Activated naive CD4-positive, alpha-beta T cell treated with anti-CD3 and anti-CD28 coated beads, Interleukin-2, amount 50 U/mL, for 24 hours (primary cell): ENCODE results near the gene OR14J1.
"Not testable (repeated sequence)": the region's sequence is repeated elsewhere in the genome, so short reads cannot be mapped to it uniquely, and the experiment has no call there.

Experiments used
- H3K27ac Mint-ChIP-seq: one replicate; pipeline ENCODE4 v1.8.0; 2021; ENCODE audit warnings: mild to moderate bottlenecking, mixed read lengths
- H3K27me3 Mint-ChIP-seq: one replicate; pipeline ENCODE4 v1.8.0; 2021; ENCODE audit warnings: mixed read lengths
- H3K36me3 Mint-ChIP-seq: one replicate; pipeline ENCODE4 v1.8.0; 2021; ENCODE audit warnings: mixed read lengths
- H3K4me1 Mint-ChIP-seq: one replicate; pipeline ENCODE4 v1.8.0; 2021; ENCODE audit warnings: mixed read lengths
- H3K4me3 Mint-ChIP-seq: one replicate; pipeline ENCODE4 v1.8.0; 2021; ENCODE audit warnings: mild to moderate bottlenecking, mixed read lengths
- H3K9me3 Mint-ChIP-seq: one replicate; pipeline ENCODE4 v1.8.0; 2021; ENCODE audit warnings: mixed read lengths

The OR14J1 gene, protein sequence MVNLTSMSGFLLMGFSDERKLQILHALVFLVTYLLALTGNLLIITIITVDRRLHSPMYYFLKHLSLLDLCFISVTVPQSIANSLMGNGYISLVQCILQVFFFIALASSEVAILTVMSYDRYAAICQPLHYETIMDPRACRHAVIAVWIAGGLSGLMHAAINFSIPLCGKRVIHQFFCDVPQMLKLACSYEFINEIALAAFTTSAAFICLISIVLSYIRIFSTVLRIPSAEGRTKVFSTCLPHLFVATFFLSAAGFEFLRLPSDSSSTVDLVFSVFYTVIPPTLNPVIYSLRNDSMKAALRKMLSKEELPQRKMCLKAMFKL

DNA sequence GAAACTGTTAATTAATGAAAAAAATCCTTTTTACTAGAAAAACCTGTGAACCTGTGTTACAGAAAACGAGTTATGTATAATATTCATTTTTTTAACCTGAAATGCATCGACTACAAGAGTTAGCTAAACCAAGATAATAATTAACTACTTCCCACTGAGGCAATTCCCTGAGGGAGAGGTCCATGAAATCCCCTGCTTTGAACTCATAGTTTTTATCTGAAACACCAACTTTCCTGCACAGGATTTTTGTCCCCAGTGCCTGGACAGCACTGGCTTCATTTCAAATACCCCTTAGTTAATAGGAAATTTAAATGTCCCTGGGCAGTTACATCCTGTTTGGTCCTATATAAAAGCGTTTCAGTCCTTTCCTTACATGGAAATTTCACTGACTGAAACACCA lies at the start of gene OR14J1:
Gene OR14J1 (plus strand): TSS at position 386 of the 400 bp plus-strand sequence. CDS start 4,989 bp downstream, outside the sequence.
- no peaks in the 10 kb centered on the region for H3K4me1 Mint-ChIP-seq
- no peak within 1 kb of the TSS for H3K4me3 Mint-ChIP-seq
- H3K9me3 Mint-ChIP-seq: peaks cover 5% of the 10 kb centered on the region
- H3K27me3 Mint-ChIP-seq: peaks cover 24% of the 10 kb centered on the region
- no peak within 1 kb of the TSS for H3K27ac Mint-ChIP-seq
- no peaks in the 10 kb centered on the region for H3K36me3 Mint-ChIP-seq

DNA sequence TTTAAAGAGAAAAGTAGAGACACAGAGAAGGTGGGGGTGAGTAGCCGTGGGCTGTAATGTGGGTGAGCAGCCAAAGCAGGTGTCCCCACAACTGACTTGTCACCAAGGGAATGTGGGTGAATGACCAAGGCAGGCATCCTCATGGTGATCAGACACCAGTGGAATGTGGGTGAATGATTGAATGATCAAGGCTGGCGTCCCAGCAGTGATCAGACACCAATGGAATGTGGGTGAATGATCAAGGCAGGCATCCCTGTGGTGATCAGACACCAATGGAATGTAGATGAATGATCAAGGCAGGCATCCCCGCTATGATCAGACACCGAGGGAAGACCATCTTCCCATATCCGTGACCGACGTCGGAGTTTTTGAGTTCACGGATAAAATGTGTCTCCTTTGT lies 49.8 kb upstream of the OR14J1 start:
- H3K27ac Mint-ChIP-seq: no peak overlapping the region
- H3K36me3 Mint-ChIP-seq: no peaks in the 10 kb centered on the region
- H3K9me3 Mint-ChIP-seq: peaks cover 34% of the 10 kb centered on the region
- no peaks in the 10 kb centered on the region for H3K4me1 Mint-ChIP-seq
- no peak overlapping the region for H3K4me3 Mint-ChIP-seq
- H3K27me3 Mint-ChIP-seq: peaks cover 17% of the 10 kb centered on the region

DNA sequence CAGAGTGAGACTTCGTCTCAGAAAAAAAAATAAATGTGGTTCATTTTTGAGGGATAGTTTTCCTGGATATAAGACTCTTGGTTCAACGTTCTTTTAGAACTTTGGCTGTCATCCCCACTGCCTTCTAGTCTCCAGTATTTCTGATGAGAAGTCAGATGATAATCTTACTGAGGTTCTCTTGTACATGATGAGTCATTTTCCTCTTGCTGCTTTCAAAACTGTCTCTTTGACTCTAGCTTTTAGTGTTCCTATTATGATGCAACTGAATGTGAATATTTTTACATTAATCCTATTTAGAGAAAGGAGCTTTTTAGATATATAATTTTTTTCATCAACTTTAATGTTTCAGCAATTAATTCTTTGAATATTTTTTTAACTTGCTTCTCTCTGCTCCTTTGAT lies 46.0 kb upstream of the OR14J1 start:
- H3K4me1 Mint-ChIP-seq: no peaks in the 10 kb centered on the region
- no peak overlapping the region for H3K27ac Mint-ChIP-seq
- H3K36me3 Mint-ChIP-seq: no peaks in the 10 kb centered on the region
- peaks cover 9% of the 10 kb centered on the region for H3K27me3 Mint-ChIP-seq
- no peak overlapping the region for H3K4me3 Mint-ChIP-seq
- peaks cover 34% of the 10 kb centered on the region for H3K9me3 Mint-ChIP-seq

DNA sequence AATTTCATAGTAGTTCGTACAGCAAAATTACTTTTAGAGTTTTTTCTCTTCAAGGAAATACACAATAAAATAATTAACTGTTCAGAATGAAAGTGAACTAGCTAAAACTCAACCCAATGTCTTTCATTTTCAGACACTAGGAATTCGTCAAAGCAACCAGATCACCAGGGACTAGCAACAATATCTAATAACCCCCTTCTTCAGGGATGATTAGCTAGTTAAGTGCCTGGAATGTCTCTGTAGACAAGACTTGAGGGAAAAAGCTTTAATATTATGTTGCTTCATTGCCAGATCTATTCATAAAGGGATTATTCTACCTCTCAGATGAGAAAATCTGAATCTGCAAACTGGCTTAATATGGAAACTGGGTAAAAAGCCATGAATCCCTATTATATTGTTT lies 41.8 kb upstream of the OR14J1 start:
- Mint-ChIP-seq H3K4me3 (no peak overlapping the region), H3K36me3 (no peaks in the 10 kb centered on the region), H3K27me3 (peaks cover 8% of the 10 kb centered on the region), H3K9me3 (peaks cover 13% of the 10 kb centered on the region), H3K4me1 (no peaks in the 10 kb centered on the region), H3K27ac (no peak overlapping the region)

DNA sequence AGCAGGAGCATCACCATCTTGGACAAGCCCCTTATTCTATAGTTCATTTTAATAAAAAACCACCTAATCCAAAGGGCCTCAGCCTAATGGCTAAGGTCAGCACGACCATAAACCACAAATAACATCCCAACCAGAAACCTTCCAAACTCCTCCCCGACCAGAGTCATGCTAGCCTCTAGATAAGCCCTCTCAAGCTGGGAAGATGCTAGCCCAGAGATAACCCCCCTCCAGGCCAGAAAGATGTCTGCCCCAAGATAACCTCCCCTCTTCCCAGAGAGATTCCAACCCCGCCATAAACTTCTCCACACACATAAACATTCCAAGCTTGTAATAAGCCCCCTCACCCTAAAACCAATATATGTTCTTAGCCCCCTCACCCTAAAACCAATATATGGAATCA lies 38.5 kb upstream of the OR14J1 start:
- no peak overlapping the region for H3K4me3 Mint-ChIP-seq
- H3K4me1 Mint-ChIP-seq: no peaks in the 10 kb centered on the region
- no peak overlapping the region for H3K27ac Mint-ChIP-seq
- H3K27me3 Mint-ChIP-seq: peaks cover 20% of the 10 kb centered on the region
- H3K9me3 Mint-ChIP-seq: no peaks in the 10 kb centered on the region
- H3K36me3 Mint-ChIP-seq: no peaks in the 10 kb centered on the region

DNA sequence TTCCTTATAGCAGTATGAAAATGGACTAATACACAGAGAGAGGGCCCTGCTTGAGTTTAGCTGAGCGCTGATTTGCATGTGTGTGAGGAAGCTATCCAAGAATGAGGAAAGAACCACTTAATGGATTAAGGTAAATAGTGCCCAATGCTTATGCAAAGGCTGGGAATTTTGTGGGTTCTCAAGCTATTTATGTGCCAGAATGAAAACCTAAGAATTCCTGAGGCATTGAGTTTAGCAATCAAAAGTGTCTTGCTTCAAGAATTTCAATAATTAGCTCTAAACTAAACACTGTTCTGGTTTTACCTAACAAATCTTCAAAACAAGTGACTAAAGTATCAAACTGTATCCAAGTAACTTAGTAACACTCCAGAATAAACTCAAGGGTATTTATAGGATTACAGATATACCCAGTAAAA lies 7.0 kb upstream of the OR14J1 start:
- H3K4me3 Mint-ChIP-seq: no peak overlapping the region

DNA sequence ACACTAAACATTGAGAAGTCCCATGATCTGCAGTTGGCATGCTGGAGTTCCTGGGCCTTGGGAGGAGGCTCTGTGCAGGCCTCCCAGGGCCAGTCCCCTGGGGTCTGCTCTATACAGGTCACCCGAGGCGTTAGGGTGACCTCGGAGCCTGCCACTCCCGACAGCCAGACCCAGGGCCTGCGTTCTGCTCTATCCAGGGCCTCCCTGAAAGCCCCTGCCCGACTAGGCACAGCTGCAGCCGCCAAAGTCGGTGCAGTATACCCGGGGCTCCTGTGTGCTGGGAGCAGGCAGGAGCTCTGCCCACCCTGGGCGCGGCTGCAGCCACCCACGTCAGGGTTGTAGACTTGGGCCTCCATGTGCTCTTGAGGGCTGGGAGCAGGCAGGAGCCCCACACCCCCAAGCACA lies 6.3 kb upstream of the OR14J1 start:
- Mint-ChIP-seq H3K4me1 (no peaks in the 10 kb centered on the region), H3K36me3 (no peaks in the 10 kb centered on the region), H3K4me3 (no peak overlapping the region), H3K27me3 (peaks cover 15% of the 10 kb centered on the region), H3K9me3 (no peaks in the 10 kb centered on the region), H3K27ac (no peak overlapping the region)

More for the DNA sequence above, 7.0 kb upstream of the OR14J1 start:
- Mint-ChIP-seq H3K9me3 (no peaks in the 10 kb centered on the region), H3K27ac (no peak overlapping the region), H3K4me1 (no peaks in the 10 kb centered on the region), H3K36me3 (no peaks in the 10 kb centered on the region), H3K27me3 (peaks cover 16% of the 10 kb centered on the region)

DNA sequence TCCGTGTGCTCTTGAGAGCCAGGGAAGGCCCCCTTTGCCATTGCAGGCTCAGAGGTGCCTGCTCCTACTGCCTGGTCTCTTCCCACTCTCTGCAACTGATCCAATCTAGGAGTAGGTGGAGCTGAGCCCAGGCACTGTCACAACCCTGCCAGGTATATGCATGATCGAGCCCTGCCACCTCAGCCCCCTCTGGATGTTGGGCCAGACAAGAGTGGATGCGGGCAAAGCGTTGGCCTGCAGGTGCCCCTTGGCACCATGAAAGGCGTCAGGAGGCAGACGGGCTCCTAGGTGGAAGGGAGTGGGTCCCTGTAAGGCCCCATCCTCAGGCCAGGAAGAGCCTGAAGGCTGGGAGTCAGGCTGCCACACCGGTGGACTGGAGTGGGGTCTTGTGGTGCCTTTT lies 5.9 kb upstream of the OR14J1 start:
- peaks cover 14% of the 10 kb centered on the region for H3K27me3 Mint-ChIP-seq

DNA sequence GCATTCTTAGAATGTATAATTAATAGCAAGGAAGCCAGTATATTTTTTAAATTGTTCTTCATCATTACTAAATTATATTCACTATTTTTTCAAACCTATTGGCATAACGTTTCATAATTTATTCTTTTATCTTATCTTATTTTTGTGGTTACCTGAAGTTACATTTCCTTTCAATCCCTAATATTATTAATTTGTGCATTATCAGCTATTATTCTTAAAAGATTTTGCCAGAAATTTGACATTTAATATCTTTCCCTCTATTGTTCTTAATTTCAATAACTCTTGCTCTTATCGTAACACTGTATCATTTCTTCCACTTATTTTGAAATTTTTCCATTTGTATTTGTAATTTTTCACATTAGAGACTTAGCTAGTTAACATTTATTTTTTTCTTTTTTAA lies 18.4 kb downstream of the OR14J1 start:
- no peak overlapping the region for H3K4me3 Mint-ChIP-seq
- no peaks in the 10 kb centered on the region for H3K36me3 Mint-ChIP-seq
- no peaks in the 10 kb centered on the region for H3K9me3 Mint-ChIP-seq
- H3K4me1 Mint-ChIP-seq: no peaks in the 10 kb centered on the region
- peaks cover 27% of the 10 kb centered on the region for H3K27me3 Mint-ChIP-seq
- no peak overlapping the region for H3K27ac Mint-ChIP-seq

More for the DNA sequence above, 5.9 kb upstream of the OR14J1 start:
- no peaks in the 10 kb centered on the region for H3K9me3 Mint-ChIP-seq
- no peaks in the 10 kb centered on the region for H3K36me3 Mint-ChIP-seq
- H3K4me1 Mint-ChIP-seq: no peaks in the 10 kb centered on the region
- H3K27ac Mint-ChIP-seq: no peak overlapping the region
- no peak overlapping the region for H3K4me3 Mint-ChIP-seq

DNA sequence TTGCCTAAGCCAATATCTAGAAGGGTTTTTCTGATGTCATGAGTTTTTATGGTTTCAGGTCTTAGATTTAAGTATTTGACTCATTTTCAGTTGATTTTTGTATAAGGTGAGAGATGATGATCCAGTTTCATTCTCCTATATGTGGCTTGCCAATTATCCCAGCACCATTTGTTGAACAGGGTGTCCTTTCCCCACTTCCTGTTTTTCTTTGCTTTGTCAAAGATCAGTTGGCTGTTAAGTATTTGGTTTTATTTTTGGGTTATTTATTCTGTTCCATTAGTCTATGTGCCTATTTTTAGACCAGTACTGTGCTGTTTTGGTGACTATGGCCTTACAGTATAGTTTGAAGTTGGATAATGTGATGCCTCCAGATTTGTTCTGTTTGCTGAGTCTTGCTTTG lies 21.8 kb downstream of the OR14J1 start:
- peaks cover 33% of the 10 kb centered on the region for H3K27me3 Mint-ChIP-seq
- H3K36me3 Mint-ChIP-seq, H3K4me3 Mint-ChIP-seq, H3K27ac Mint-ChIP-seq, H3K9me3 Mint-ChIP-seq, H3K4me1 Mint-ChIP-seq: not testable (repeated sequence)

DNA sequence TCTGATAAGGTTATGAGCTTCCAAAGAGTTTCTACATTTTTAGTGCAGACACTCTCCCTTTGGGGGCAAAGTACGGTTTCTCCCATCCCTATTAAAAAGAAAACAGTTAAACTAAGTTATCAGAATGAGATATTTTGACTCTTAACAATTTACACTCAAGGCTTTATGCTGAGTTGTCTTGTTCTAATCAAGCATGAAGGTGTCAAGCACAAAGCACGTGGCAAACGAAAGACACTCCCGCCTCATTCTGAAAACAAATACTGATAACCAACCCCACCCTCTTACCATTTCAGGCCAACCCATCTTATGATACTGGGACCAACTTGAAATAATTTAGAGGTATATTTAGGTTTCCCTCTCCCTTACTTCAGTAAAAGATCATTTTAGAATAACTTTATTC lies 24.3 kb downstream of the OR14J1 start:
- no peaks in the 10 kb centered on the region for H3K4me1 Mint-ChIP-seq
- H3K9me3 Mint-ChIP-seq: no peaks in the 10 kb centered on the region
- H3K27me3 Mint-ChIP-seq: peaks cover 42% of the 10 kb centered on the region
- no peaks in the 10 kb centered on the region for H3K36me3 Mint-ChIP-seq
- no peak overlapping the region for H3K4me3 Mint-ChIP-seq
- H3K27ac Mint-ChIP-seq: no peak overlapping the region

DNA sequence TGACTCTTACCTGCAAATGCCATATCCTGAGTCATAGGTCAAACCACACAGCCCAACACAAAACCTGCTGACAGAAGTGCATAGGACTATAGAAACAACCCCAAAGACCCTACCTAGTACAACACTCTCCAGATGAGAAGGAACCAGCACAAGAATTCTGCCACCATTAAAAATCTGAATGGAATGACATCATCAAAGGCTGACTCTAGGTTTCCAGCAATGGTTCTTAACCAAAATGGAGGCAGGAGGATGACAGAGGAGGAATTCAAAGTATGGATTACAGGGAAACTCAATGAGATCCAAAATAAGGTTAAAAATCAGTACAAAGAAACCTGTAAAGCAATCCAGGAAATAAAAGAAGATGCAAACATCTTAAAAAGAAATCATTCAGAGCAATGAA lies 31.2 kb downstream of the OR14J1 start:
- peaks cover 4% of the 10 kb centered on the region for H3K9me3 Mint-ChIP-seq
- no peaks in the 10 kb centered on the region for H3K4me1 Mint-ChIP-seq
- peaks cover 41% of the 10 kb centered on the region for H3K27me3 Mint-ChIP-seq
- H3K27ac Mint-ChIP-seq: no peak overlapping the region
- H3K4me3 Mint-ChIP-seq: no peak overlapping the region
- no peaks in the 10 kb centered on the region for H3K36me3 Mint-ChIP-seq

DNA sequence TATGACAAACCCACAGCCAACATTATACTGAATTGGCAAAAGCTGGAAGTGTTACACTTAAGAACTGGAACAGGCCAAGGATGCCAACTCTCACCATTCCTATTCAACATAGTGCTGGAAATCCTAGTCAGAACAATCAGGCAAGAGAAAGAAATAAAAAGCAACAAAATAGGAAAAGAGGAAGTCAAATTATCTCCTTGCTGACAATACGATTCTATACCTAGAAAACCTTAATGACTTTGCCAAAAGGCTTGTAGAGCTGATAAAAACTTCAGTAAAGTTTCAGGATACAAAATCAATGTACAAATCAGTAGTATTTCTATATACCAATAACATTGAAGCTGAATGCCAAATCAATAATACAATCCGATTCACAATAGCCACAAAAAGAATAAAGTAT lies 34.8 kb downstream of the OR14J1 start:
- no peak overlapping the region for H3K4me3 Mint-ChIP-seq
- H3K36me3 Mint-ChIP-seq: no peaks in the 10 kb centered on the region

DNA sequence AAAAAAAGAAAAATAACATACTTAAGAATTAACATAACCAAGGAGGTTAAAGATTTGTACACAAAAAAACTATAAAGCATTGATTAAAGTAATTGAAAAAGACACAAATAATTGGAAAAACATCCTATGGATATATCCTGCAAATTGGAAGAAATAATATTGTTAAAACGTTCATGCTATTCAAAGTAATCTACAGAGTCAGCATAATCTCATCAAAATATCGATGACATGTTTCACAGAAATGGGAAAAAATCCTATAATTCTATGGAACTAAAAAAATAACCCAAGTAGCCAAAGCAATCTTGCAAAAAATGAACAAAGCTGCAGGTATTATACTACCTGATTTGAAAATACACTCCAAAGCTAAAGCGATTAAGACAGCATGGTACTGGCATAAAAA lies 43.9 kb downstream of the OR14J1 start:
- H3K9me3 Mint-ChIP-seq: no peaks in the 10 kb centered on the region
- H3K36me3 Mint-ChIP-seq: no peaks in the 10 kb centered on the region
- H3K27me3 Mint-ChIP-seq: peaks cover 11% of the 10 kb centered on the region
- no peaks in the 10 kb centered on the region for H3K4me1 Mint-ChIP-seq
- no peak overlapping the region for H3K4me3 Mint-ChIP-seq
- H3K27ac Mint-ChIP-seq: no peak overlapping the region

More for the DNA sequence above, 34.8 kb downstream of the OR14J1 start:
- Mint-ChIP-seq H3K27ac (no peak overlapping the region), H3K27me3 (peaks cover 35% of the 10 kb centered on the region), H3K4me1 (no peaks in the 10 kb centered on the region), H3K9me3 (peaks cover 4% of the 10 kb centered on the region)

DNA sequence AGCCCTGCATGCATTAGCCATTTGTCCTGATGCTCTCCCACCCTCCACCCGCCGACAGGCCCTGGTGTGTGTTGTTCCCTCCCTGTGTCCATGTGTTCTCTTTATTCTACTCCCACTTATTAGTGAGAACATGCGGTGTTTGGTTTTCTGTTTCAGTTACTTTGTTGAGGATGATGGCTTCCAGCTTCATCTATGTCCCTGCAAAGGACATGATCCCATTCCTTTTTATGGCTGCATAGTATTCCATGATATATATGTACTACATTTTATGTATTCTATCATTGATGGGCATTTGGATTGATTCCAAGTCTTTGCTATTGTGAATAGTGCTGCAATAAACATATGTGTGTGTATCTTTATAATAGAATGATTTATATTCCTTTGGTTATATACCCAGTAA lies 47.8 kb downstream of the OR14J1 start:
- not testable (repeated sequence) for H3K9me3 Mint-ChIP-seq, H3K4me3 Mint-ChIP-seq, H3K36me3 Mint-ChIP-seq, H3K4me1 Mint-ChIP-seq, H3K27ac Mint-ChIP-seq
- peaks cover 27% of the 10 kb centered on the region for H3K27me3 Mint-ChIP-seq

DNA sequence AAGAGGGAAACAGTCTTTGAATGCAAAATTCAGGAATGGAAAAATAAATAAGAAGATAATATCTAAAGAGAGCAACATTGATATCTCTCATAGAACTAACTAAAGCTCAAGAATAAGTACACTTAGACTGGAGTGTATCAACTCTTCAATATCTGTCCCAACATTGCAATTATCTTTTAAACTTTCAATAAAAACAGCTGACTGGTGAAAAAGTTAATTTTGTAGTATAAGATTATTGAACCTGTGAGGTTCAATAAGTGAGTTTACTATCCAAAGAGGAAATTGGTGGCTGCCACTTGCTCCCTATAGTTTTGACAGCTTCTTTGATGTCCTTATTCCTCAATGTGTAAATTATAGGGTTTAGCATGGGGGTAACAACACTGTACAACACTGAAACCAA lies 53.5 kb downstream of the OR14J1 start:
- Mint-ChIP-seq H3K36me3 (no peaks in the 10 kb centered on the region), H3K27ac (no peak overlapping the region), H3K4me1 (no peaks in the 10 kb centered on the region), H3K27me3 (peaks cover 37% of the 10 kb centered on the region), H3K4me3 (no peak overlapping the region), H3K9me3 (peaks cover 6% of the 10 kb centered on the region)

DNA sequence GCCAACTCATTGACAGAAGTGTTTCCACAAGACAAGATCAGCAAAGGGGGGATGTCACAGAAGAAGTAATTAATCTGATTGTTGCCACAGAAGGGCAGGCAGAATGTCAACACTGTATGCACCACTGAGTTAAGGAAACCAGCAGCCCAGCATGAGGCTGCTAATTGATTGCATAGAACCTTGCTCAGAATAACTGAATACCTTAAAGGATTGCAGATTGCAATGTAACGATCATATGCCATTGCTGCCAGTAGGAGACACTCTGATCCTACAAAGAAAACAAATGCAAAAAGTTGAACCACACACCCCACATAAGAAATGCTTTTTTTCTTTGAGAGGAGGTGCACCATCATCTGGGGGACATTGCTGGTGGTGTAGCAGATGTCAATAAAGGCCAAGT lies 54.1 kb downstream of the OR14J1 start:
- Mint-ChIP-seq H3K36me3 (no peaks in the 10 kb centered on the region), H3K4me3 (no peak overlapping the region), H3K9me3 (peaks cover 6% of the 10 kb centered on the region), H3K27me3 (peaks cover 36% of the 10 kb centered on the region), H3K27ac (no peak overlapping the region), H3K4me1 (no peaks in the 10 kb centered on the region)
